B cell (primary cell): ENCODE data around the gene ATAD5. TPM values are rescaled to one million over a fixed set of nuclear protein-coding genes. Genes with fewer than 3 reads are reported as not detected.
"Not testable (repeated sequence)": the region's sequence is repeated elsewhere in the genome, so short reads cannot be mapped to it uniquely, and the experiment has no call there.

ENCODE experiments used
- ATAC-seq: fragments of 200-7000 bp; cut with Tn5 transposase; one replicate; pipeline ENCODE4 v1.10.0; 2021; ENCODE audit warnings: low read depth, mild to moderate bottlenecking, moderate number of reproducible peaks, moderate library complexity
- CTCF ChIA-PET: fragments of 350-600 bp; sonication (Branson Sonifier 250); formaldehyde crosslinking; loops from one replicate; lab custom pipeline; 2021; ENCODE audit warnings: antibody characterized with exemption, inconsistent platforms; lab: Charles Lee
- POLR2A ChIA-PET: fragments of 350-600 bp; sonication (Branson Sonifier 250); formaldehyde crosslinking; loops from one replicate; lab custom pipeline; 2021; ENCODE audit warnings: antibody characterized with exemption; lab: Charles Lee
- DNase-seq: peaks from one replicate; pipeline ENCODE4 v3.0.0; 2013
- H2AFZ ChIP-seq: 2 replicates; pipeline ENCODE4 v1.6.1; 2012; ENCODE audit warnings: mild to moderate bottlenecking, low read depth, low read length; ENCODE audit not compliant: insufficient read depth, poor library complexity, severe bottlenecking
- H3K27ac ChIP-seq, 2 donors: 1 replicate in 1 of 2; 2 replicates in 1 of 2; pipeline ENCODE4 v1.5.1; 2012 to 2013; ENCODE audit warnings: low read length in 2 of 2, mild to moderate bottlenecking in 2 of 2, moderate library complexity in 1 of 2
- H3K27me3 ChIP-seq, 4 experiments: fragments of 200-600 bp in 1 of 4; sonication (generic) in 1 of 4; replicated peaks in 1 of 4; 1 replicate in 2 of 4; 2 replicates in 2 of 4; pipeline versions ENCODE4 v1.6.1 to v1.7.0; 2013 to 2016; ENCODE audit warnings: low read length in 3 of 4, mild to moderate bottlenecking in 2 of 4, mixed read lengths in 1 of 4, moderate library complexity in 1 of 4; ENCODE audit not compliant: insufficient read depth in 4 of 4, control insufficient read depth in 3 of 4; ENCODE audit errors: control extremely low read depth in 1 of 4
- H3K36me3 ChIP-seq, 2 experiments: replicated peaks in 1 of 2; 1 replicate in 1 of 2; 2 replicates in 1 of 2; pipeline versions ENCODE4 v1.6.1 to v1.7.1; 2013; ENCODE audit warnings: low read length in 1 of 2; ENCODE audit not compliant: insufficient read depth in 2 of 2, control insufficient read depth in 1 of 2; ENCODE audit errors: control extremely low read depth in 1 of 2, extremely low read depth in 1 of 2
- H3K4me1 ChIP-seq, 2 donors: fragments of 200-600 bp in 1 of 2; sonication (generic) in 1 of 2; 1 replicate in 1 of 2; 2 replicates in 1 of 2; pipeline versions ENCODE4 v1.5.1 to v1.6.1; 2013 to 2017; ENCODE audit warnings: low read length in 2 of 2; ENCODE audit not compliant: control insufficient read depth in 2 of 2, insufficient read depth in 2 of 2
- H3K4me2 ChIP-seq: replicated peaks from 2 replicates; pipeline ENCODE3; 2012; ENCODE audit warnings: mild to moderate bottlenecking, low read depth, low read length; ENCODE audit not compliant: poor library complexity, severe bottlenecking
- H3K4me3 ChIP-seq, 5 experiments: fragments of 200-600 bp in 1 of 5; sonication (generic) in 1 of 5; 1 replicate in 3 of 5; 2 replicates in 2 of 5; pipeline versions ENCODE4 v1.5.1 to v1.7.0; 2011 to 2016; ENCODE audit warnings: low read length in 4 of 5, mild to moderate bottlenecking in 4 of 5, low read depth in 2 of 5, control low read depth in 1 of 5, moderate library complexity in 1 of 5; ENCODE audit not compliant: insufficient read depth in 1 of 5; ENCODE audit errors: control extremely low read depth in 1 of 5, extremely low read depth in 1 of 5
- H3K79me2 ChIP-seq: fragments of 200-600 bp; sonication (generic); one replicate; pipeline ENCODE4 v1.6.0; 2016; ENCODE audit warnings: low read length; ENCODE audit not compliant: control insufficient read depth, insufficient read depth
- H3K9ac ChIP-seq: fragments of 200-600 bp; sonication (generic); 2 replicates; pipeline ENCODE4 v1.6.1; 2017; ENCODE audit warnings: mild to moderate bottlenecking, low read length, moderate library complexity
- H3K9me3 ChIP-seq, 3 donors: one replicate each; pipeline versions ENCODE4 v1.6.1 to v1.7.1; 2013; ENCODE audit warnings: low read length in 2 of 3; ENCODE audit not compliant: control insufficient read depth in 2 of 3, insufficient read depth in 1 of 3; ENCODE audit errors: control extremely low read depth in 1 of 3
- H4K20me1 ChIP-seq: 2 replicates; pipeline ENCODE4 v1.6.0; 2012; ENCODE audit warnings: mild to moderate bottlenecking, low read length; ENCODE audit not compliant: insufficient read depth, control insufficient read depth, poor library complexity, severe bottlenecking
- H3K27ac Mint-ChIP-seq: one replicate; pipeline ENCODE4 v1.8.0; 2021; ENCODE audit warnings: mixed read lengths
- H3K27me3 Mint-ChIP-seq: one replicate; pipeline ENCODE4 v1.8.0; 2021; ENCODE audit warnings: mixed read lengths
- H3K4me1 Mint-ChIP-seq: one replicate; pipeline ENCODE4 v1.8.0; 2021; ENCODE audit warnings: mixed read lengths
- H3K4me3 Mint-ChIP-seq: one replicate; pipeline ENCODE4 v1.8.0; 2021; ENCODE audit warnings: mixed read lengths
- H3K9me3 Mint-ChIP-seq: one replicate; pipeline ENCODE4 v1.8.0; 2022; ENCODE audit warnings: mixed read lengths; ENCODE audit not compliant: insufficient read depth
- EZH2 ChIP-seq: IDR thresholded peaks from 2 replicates; pipeline ENCODE4 v1.6.1; 2012; ENCODE audit warnings: borderline replicate concordance, low read depth, mild to moderate bottlenecking, moderate library complexity, low read length; ENCODE audit not compliant: insufficient read depth, poor library complexity, severe bottlenecking
- WGBS: methylation state at CpG from one replicate; pipeline ENCODE4 v1.1.5; 2013; ENCODE audit warnings: missing lambda C conversion rate; ENCODE audit not compliant: insufficient coverage; 5-methylcytosine and 5-hydroxymethylcytosine counted together
- intact Hi-C: fragments of 100-400 bp; cut with micrococcal nuclease; formaldehyde crosslinking; loops from one replicate; pipeline ENCODE4 v1.10.0; 2022
- polyA plus RNA-seq: library from polyadenylated mRNA; depleted of rRNA; stranded (reverse); fragments of >200 nt; gene quantifications from 2 replicates; pipeline ENCODE4 v1.2.3, GENCODE V29; 2012
- total RNA-seq, 2 donors: library from RNA; stranded (reverse); fragments of 120-200 nt in 1 of 2; gene quantifications; 1 replicate in 1 of 2; 2 replicates in 1 of 2; pipeline versions ENCODE4 v1.2.3 to v1.2.4, GENCODE V29; 2013 to 2022
- TF ChIP-seq, protein P1 (sequence below): fragments of 200-600 bp; IDR thresholded peaks from one replicate; pipeline ENCODE4 v1.8.0; 2022; ENCODE audit warnings: antibody characterized with exemption, mild to moderate bottlenecking

Gene ATAD5
- total and polyA plus RNA-seq, 2 donors (not counting 1 experiment from before 2014, with no cell fraction given), result 1.2 to 7.3 TPM

DNA sequence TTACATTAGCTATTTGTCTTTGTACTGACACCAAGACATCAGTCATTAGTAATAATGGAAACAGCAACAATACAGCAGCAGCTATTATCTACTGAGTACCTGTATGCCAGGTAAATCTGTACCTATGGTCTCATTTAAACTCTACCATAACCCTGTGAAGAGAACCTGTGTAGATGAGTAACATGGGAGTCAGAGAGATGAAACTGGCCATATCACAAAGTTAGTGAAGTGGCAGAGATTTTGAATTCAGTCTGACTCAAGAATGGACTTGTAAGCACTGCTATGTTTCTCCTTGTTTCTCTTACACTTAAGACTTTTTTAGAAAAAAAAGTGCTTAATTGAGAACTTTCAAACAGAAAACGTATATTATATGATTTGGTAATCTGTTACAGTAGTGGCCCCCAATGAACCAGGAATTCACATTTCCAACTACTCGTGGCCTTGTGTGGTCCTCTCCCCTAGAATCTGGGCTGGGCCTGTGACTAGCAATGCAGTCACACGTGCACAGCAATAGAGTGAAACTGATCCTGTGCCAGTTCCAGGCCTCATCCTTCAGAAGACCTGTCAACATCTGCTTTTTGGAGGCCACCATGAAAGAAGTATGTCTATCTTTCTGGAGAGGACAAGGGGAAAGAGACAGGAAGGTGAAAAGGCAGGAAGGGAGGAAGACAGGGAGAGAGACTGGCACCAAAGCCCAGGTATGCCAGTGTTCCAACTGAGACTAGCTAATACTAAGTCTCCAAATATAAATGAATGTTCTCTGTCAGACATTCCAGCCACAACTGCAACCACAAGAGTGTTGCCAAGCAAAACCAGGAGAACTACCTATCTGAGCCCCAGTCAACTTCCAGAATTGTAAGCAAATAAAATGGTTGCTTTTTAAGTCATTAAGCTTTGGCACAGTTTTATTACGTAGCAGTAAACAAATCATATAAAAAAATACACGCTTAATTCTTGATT lies 19.3 kb upstream of the ATAD5 start:
- CTCF ChIA-PET, result interaction anchor here (14.7 kb wide), 1 partner anchor 11 kb away, joined by 207 read pairs; the partner anchor contains the start of gene CRLF3
- Histone ChIP-seq H3K27me3 (no peaks in the 10 kb centered on the region), H2AFZ (no peak overlapping the region), H3K4me2 (peak overlapping the region; percentile 27), H3K4me1 (peaks cover 47 to 63% of the 10 kb centered on the region in 2 donors), H4K20me1 (peaks cover 8% of the 10 kb centered on the region), H3K9me3 (no peaks in the 10 kb centered on the region), H3K36me3 (peaks cover 1 to 12% of the 10 kb centered on the region in 2 experiments), H3K9ac (no peak overlapping the region), H3K4me3 (no peak overlapping the region), H3K79me2 (peaks cover 82% of the 10 kb centered on the region), H3K27ac (peak overlapping the region; percentile 50 to 61)
- no peak for DNase-seq
- intact Hi-C loops, result no loop called here
- no peak for TF ChIP-seq EZH2
- TF ChIP-seq, protein P1, sequence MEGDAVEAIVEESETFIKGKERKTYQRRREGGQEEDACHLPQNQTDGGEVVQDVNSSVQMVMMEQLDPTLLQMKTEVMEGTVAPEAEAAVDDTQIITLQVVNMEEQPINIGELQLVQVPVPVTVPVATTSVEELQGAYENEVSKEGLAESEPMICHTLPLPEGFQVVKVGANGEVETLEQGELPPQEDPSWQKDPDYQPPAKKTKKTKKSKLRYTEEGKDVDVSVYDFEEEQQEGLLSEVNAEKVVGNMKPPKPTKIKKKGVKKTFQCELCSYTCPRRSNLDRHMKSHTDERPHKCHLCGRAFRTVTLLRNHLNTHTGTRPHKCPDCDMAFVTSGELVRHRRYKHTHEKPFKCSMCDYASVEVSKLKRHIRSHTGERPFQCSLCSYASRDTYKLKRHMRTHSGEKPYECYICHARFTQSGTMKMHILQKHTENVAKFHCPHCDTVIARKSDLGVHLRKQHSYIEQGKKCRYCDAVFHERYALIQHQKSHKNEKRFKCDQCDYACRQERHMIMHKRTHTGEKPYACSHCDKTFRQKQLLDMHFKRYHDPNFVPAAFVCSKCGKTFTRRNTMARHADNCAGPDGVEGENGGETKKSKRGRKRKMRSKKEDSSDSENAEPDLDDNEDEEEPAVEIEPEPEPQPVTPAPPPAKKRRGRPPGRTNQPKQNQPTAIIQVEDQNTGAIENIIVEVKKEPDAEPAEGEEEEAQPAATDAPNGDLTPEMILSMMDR, result no peak
- Mint-ChIP-seq H3K27ac (peak overlapping the region; percentile 90), H3K4me1 (peaks cover 52% of the 10 kb centered on the region), H3K4me3 (peak overlapping the region; percentile 57), H3K27me3 (no peaks in the 10 kb centered on the region), H3K9me3 (no peaks in the 10 kb centered on the region)
- ATAC-seq, result no peak
- WGBS, result 37% methylated on average over 2 of the region's 5 CpGs
- POLR2A ChIA-PET, result interaction anchor here (5.0 kb wide), 1 partner anchor 9 kb away, joined by 66 read pairs; the partner anchor contains the start of gene CRLF3

DNA sequence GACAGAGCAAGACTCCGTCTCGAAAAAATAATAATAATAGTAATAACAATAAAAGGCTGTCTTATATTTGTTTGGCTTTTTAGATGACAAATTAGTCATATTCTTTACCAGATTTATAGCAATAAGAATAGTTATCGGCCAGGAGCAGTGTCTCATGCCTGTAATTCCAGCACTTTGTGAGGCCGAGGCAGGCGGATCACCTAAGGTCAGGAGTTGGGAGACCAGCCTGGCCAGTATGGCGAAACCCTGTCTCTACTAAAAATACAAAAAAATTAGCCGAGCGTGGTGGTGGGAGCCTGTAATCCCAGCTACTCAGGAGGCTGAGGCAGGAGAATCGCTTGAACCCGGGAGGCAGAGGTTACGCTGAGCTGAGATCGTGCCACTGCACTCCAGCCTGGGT lies 17.5 kb upstream of the ATAD5 start:
- H3K9me3 Mint-ChIP-seq, H3K27me3 ChIP-seq, H3K4me2 ChIP-seq, intact Hi-C loops, H3K4me3 ChIP-seq, H3K9me3 ChIP-seq, H3K27me3 Mint-ChIP-seq, DNase-seq, H4K20me1 ChIP-seq, H3K9ac ChIP-seq, H3K4me3 Mint-ChIP-seq, H3K27ac Mint-ChIP-seq, H3K27ac ChIP-seq, ATAC-seq, H2AFZ ChIP-seq: not testable (repeated sequence)
- 100% methylated on average over 2 of the region's 12 CpGs for WGBS
- peaks cover 52% of the 10 kb centered on the region for H3K4me1 Mint-ChIP-seq
- POLR2A ChIA-PET, result interaction anchor here (1.3 kb wide), 1 partner anchor 9 kb away, joined by 5 read pairs; no protein-coding TSS in a partner anchor
- peaks cover 92% of the 10 kb centered on the region for H3K79me2 ChIP-seq
- H3K4me1 ChIP-seq, result peaks cover 52 to 62% of the 10 kb centered on the region in 2 donors
- H3K36me3 ChIP-seq, result peaks cover 1 to 12% of the 10 kb centered on the region in 2 experiments
- CTCF ChIA-PET, result interaction anchor here (14.7 kb wide), 1 partner anchor 9 kb away, joined by 207 read pairs; the partner anchor contains the start of gene CRLF3

- H3K9me3 ChIP-seq, H3K27ac ChIP-seq, H3K4me2 ChIP-seq, H3K4me3 Mint-ChIP-seq, ATAC-seq, DNase-seq, H3K9ac ChIP-seq, H3K27me3 ChIP-seq, H3K27me3 Mint-ChIP-seq, H3K4me3 ChIP-seq, H3K27ac Mint-ChIP-seq, H2AFZ ChIP-seq, intact Hi-C loops, H3K9me3 Mint-ChIP-seq: not testable (repeated sequence)
- POLR2A ChIA-PET, result interaction anchor here (1.3 kb wide), 1 partner anchor 9 kb away, joined by 5 read pairs; no protein-coding TSS in a partner anchor
- CTCF ChIA-PET, result interaction anchor here (14.7 kb wide), 1 partner anchor 8 kb away, joined by 207 read pairs; the partner anchor contains the start of gene CRLF3
- peaks cover 98% of the 10 kb centered on the region for H3K79me2 ChIP-seq
- H4K20me1 ChIP-seq, result peaks cover 14% of the 10 kb centered on the region
- H3K36me3 ChIP-seq, result peaks cover 0 to 12% of the 10 kb centered on the region in 2 experiments
- peaks cover 52% of the 10 kb centered on the region for H3K4me1 Mint-ChIP-seq
- 100% methylated on average over 5 of the region's 9 CpGs for WGBS
- H3K4me1 ChIP-seq, result peaks cover 52 to 62% of the 10 kb centered on the region in 2 donors
Measured at GRCh38 chr17:30814860-30815259, 16.9 kb upstream of the ATAD5 start.
